ENCODE data around the gene MAJIN.

GRCh38 chr11:64987998-64988854 is 16.3 kb upstream of the MAJIN start:
- TF ChIP-seq EZH2 (IDR thresholded peaks at IDR 0.05; ENCODE audit: borderline replicate concordance) (no peak), EZH2phosphoT487 (IDR thresholded peaks at IDR 0.05; ENCODE audit: low read depth, severe bottlenecking, unreplicated experiment) (no peak)
- TF ChIP-seq, protein P1, sequence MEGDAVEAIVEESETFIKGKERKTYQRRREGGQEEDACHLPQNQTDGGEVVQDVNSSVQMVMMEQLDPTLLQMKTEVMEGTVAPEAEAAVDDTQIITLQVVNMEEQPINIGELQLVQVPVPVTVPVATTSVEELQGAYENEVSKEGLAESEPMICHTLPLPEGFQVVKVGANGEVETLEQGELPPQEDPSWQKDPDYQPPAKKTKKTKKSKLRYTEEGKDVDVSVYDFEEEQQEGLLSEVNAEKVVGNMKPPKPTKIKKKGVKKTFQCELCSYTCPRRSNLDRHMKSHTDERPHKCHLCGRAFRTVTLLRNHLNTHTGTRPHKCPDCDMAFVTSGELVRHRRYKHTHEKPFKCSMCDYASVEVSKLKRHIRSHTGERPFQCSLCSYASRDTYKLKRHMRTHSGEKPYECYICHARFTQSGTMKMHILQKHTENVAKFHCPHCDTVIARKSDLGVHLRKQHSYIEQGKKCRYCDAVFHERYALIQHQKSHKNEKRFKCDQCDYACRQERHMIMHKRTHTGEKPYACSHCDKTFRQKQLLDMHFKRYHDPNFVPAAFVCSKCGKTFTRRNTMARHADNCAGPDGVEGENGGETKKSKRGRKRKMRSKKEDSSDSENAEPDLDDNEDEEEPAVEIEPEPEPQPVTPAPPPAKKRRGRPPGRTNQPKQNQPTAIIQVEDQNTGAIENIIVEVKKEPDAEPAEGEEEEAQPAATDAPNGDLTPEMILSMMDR (IDR thresholded peaks at IDR 0.05; ENCODE audit: poor library complexity): no peak

Measured in hepatocyte (in vitro differentiated cells).